ENCODE measurements around the gene PFDN6.
"Not testable (repeated sequence)": the region's sequence is repeated elsewhere in the genome, so short reads cannot be mapped to it uniquely, and the experiment has no call there.

The PFDN6 gene

DNA sequence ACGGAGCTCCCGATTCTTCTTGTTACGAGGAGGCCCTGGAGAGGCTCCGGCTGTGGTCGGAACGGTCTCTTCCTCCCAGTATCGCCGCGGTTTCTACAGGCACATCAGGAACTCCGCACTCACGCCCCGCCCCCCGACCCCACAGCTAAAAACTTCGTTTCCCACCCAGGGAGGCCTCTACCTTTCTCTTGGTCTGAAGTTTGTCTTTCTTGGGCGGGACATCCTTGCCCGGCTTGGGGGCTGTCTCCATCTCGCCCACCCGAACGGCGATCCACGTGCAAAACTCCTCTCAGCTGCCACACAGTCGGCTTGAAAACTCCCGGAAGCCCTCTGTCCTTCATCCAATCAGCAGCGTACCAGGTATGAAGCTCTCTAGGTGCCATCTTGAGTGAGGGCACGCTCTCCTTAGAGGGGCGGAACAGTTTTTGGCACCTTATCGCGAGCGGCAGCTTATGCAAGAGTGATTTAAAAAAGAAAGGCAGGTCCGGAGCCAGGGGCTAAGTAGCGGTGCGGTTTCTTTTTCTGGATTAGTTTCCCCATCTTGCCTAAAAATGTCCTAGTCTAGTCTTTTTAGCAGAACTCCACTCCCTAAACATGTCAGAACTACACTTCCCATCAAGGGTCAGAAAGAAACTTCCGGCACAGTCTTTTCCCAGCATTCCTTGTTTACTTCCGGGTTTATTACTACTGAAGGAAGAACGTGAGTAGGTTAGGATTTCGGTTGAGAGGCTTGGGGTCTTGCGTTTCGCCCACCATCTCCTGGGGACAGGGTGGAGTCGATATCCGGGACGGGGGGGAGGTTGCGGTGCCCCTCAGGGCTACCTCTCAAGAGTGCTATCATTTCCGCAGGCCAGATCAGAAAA is at the start of gene PFDN6, which contains the start of gene WDR46:
Gene PFDN6 (plus strand): TSS at position 681 of the 863 bp plus-strand sequence. CDS start 256 bp downstream, outside the sequence.
Gene WDR46 (minus strand): TSS at position 319 of the 863 bp plus-strand sequence. CDS start 69 bp downstream, at position 250.
- DNase-seq (ENCODE audit: low spot score), result peak; percentile 92

GRCh38 chr6:33241968-33242367 is 47.4 kb upstream of the PFDN6 start:
- no peak for DNase-seq (ENCODE audit: low spot score)

GRCh38 chr6:33243476-33243875 is 45.9 kb upstream of the PFDN6 start:
- DNase-seq (ENCODE audit: low spot score), result no peak

- DNase-seq (ENCODE audit: low spot score), result peak; percentile 80
Measured at GRCh38 chr6:33247977-33248642, 41.3 kb upstream of the PFDN6 start.

GRCh38 chr6:33248643-33248931 is 40.8 kb upstream of the PFDN6 start:
- DNase-seq (ENCODE audit: low spot score), result peak; percentile 26

GRCh38 chr6:33248932-33249731 is 40.3 kb upstream of the PFDN6 start:
- peak; percentile 90 for DNase-seq (ENCODE audit: low spot score)

DNA sequence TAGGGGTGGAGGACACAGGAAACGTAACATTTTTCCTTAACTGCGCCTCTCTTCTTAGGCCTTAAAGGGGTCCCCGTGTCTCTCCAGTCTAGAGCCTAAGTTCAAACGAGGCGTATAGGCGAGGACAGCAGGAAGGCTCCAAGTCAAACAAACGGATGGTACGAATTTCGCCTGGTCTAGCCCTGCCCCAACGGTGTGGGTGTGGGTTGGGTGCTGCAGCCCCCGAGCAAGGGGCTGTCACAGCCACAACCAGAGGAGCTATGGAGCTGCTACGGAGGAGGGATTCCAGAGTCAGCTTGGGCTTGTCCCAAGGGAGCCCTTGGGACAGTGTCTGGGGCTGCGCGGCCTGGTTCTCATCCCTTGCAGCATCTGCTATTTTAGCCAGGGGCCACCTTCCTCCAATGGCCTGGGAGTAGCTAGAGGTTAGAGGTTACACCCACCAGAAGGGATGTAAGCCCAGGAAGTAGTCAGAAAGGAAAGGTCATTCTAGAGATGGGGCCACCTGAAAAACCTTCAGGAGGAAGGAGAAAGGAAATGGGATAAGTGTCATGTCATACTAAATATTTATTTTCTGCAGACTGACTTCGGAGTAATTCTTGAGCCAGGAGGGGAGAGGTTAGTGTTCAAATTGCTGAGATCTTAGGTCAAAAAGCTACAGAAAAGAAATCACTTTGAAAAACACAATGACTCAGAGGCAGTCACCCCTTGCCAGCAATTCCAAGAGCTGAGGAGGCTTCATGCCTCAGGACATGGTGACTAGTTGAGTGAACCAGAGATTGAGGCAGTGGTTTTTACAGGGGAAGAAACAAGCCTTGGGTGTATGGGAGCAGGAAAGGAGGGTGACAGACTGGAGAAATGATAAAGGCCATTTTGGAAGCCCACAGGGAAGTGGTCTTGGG is 39.4 kb upstream of the PFDN6 start:
- DNase-seq (ENCODE audit: low spot score), result no peak

DNA sequence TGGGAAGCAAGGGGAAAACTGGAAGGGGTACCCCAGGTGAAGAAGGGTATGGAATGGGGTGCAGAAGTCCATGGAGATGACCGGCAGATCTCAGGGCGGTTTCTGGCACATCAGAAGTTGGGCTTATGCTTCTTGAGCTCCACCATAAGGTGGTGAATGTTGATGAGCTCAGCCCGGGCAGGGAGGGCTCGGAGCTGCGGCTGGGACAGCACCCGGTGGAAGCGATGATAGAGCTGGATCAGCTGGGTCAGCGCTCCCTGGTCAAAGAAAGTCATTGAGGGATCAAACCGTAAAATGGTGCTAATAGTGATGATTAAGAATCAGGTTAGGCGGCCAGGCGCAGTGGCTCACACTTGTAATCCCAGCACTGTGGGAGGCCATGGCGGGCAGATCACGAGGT is 38.7 kb upstream of the PFDN6 start:
- no peak for DNase-seq (ENCODE audit: low spot score)

DNA sequence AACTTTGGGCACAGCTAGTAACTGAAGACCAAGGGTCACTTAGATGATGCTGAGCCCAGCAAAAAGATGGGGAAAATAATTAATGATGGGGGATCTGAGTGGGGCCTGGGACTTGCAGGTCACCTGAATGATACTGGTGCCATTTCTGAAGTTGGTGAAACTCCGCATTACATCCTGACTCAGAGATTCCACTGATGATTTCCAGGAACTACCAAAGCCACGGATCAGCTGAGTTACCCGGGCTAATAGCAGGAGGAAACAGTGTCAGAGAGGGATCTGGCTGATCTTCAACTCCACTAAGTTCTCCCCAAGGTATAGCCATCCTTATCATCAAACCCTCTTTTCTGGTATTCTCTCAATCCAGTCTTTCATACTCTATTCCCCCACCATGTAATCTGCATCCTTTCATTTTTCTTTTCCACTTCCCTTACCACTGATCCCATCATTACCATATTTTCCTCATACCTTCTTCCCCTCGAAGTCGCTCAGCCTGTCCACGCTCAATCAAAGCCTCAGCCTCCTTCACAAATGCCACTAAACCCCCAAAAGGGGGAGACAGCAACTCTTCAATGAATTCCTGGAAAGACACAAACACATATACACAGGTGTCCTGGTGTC is 37.9 kb upstream of the PFDN6 start:
- DNase-seq (ENCODE audit: low spot score), result no peak

GRCh38 chr6:33252759-33253158 is 36.6 kb upstream of the PFDN6 start:
- DNase-seq (ENCODE audit: low spot score), result no peak

DNA sequence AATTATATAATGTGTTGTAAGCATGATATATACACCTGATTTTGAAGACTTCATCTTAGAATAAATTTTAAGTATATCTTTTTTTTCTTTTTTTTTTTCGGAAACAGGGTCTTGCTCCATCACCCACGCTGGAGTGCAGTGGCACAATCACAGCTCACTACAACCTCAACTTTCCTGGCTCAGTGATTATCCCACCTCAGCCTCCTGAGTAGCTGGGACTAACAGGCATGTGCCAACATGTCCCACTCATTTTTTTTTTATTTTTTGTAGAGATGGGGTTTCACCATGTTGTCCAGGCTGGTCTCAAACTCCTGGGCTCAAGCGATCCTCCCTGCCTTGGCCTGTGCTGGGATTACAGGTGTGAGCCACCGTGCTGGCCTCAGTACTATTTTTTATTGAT is 34.8 kb upstream of the PFDN6 start:
- no peak for DNase-seq (ENCODE audit: low spot score)

GRCh38 chr6:33259032-33259431 is 30.4 kb upstream of the PFDN6 start:
- no peak for DNase-seq (ENCODE audit: low spot score)

DNA sequence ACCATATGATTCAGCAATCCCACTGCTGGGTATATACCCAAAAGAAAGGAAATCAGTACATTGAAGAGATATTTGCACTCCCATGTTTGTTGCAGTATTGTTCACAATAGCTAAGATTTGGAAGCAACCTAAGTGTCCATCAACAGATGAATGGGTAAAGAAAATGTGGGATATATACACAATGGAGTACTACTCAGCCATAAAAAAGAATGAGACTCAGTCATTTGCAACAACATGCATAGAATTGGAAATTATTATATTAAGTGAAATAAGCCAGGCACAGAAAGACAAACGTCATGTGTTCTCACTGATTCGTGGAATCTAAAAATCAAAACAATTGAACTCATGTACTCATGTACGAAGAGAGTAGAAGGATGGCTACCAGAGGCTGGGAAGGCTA is 26.9 kb upstream of the PFDN6 start:
- DNase-seq (ENCODE audit: low spot score), result not testable (repeated sequence)

DNA sequence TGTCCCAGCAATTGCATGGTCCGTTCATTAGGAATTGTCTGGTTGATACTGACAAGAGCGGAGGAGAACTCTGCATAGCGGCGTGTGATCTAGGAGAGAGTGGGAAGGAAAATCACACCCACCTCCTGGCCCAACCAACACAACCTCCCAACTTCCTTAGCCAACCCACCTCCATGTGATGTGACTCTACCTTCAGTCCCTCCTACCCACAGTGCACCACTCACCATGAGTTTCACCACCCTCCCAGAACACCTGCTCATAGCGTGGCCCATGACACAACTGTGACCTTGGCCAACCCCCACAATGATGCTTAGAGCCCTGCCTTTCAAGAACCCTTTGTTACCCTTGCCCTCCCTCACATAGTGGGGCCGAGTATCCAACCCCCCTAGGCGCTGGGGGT is 25.4 kb upstream of the PFDN6 start:
- no peak for DNase-seq (ENCODE audit: low spot score)

GRCh38 chr6:33271117-33271467 is 18.3 kb upstream of the PFDN6 start:
- DNase-seq (ENCODE audit: low spot score), result no peak

GRCh38 chr6:33271468-33272274 is 17.7 kb upstream of the PFDN6 start, which contains the start of the genes RPS18 and VPS52:
RPS18 (plus strand) TSS chr6:33272075; CDS start chr6:33272120, 45 bp downstream.
VPS52 (minus strand) TSS chr6:33271876; CDS start chr6:33271675, 201 bp downstream.
- peak; percentile 91 for DNase-seq (ENCODE audit: low spot score)

- DNase-seq (ENCODE audit: low spot score), result no peak
Measured at GRCh38 chr6:33272275-33273128, 16.9 kb upstream of the PFDN6 start.

DNA sequence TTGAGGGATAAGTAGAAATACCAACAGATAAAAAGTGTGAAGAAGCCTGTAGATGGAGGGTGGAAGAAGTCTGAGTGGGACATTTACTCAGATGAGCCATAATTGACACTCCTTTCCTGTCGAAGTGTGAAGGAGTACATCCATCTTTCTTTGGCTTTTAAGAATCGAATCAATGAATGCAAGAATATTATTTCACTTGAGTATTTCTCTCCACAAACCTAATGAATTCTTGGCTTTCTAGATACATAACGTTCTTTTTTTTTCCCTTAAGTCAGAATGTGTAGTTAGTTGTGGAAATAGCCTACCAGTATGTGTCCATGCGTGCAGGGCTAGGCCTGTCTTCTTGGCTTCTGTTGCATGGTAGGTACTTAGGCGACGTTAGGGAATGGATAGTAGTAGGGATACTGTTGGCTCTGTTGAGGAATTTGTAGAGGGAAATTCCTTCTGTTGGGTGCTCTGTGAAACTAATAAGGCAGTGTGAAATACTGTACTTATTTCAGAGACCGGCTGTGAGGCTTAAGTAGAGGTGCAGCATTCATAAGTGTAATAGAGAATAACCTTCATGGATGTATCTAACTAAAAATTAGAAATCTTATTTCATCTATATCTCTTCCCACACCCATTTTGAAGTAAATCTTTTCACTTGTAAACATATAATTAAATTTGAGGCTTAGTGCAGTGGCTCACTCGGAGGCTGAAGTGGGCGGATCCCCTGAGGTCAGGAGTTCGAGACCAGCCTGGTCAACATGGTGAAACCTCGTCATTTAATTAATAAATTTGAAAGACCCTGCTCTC is 16.1 kb upstream of the PFDN6 start:
- DNase-seq (ENCODE audit: low spot score), result no peak

All from germinal center (tissue), 1 donor.